Transverse colon (tissue), 4 donors: Measurements from ENCODE around the gene TLR6. TPM values are rescaled to one million over a fixed set of nuclear protein-coding genes. Genes with fewer than 3 reads are reported as not detected.

Source experiments
- DNase-seq: peaks from one replicate; pipeline ENCODE4 v3.0.0-alpha.2; 2019
- H3K27ac ChIP-seq, 4 donors: fragments of 200-600 bp; sonication (generic); 2 replicates each; pipeline ENCODE4 v1.5.1; 2016 to 2018; ENCODE audit warnings: inconsistent platforms in 4 of 4
- H3K27me3 ChIP-seq: fragments of 200-600 bp; sonication (generic); 2 replicates; pipeline ENCODE4 v1.5.1; 2017; ENCODE audit warnings: inconsistent platforms
- H3K36me3 ChIP-seq, 4 donors: fragments of 200-600 bp; sonication (generic); 2 replicates each; pipeline ENCODE4 v1.5.1; 2017 to 2019; ENCODE audit warnings: inconsistent platforms in 4 of 4
- H3K4me1 ChIP-seq, 4 donors: fragments of 200-600 bp; sonication (generic); 2 replicates each; pipeline ENCODE4 v1.5.1; 2017 to 2020; ENCODE audit warnings: inconsistent platforms in 4 of 4
- H3K4me3 ChIP-seq, 4 donors: fragments of 200-600 bp; sonication (generic); 1 replicate in 1 of 4; 2 replicates in 3 of 4; pipeline versions ENCODE4 v1.5.1 to v1.6.1; 2017 to 2019; ENCODE audit warnings: inconsistent platforms in 4 of 4
- H3K9me3 ChIP-seq, 2 donors: fragments of 200-600 bp; sonication (generic); 2 replicates each; pipeline ENCODE4 v1.5.1; 2017 to 2019; ENCODE audit warnings: inconsistent platforms in 2 of 2
- EP300 ChIP-seq: sonication (generic); formaldehyde crosslinking; IDR thresholded peaks from one replicate; pipeline ENCODE4 v1.6.1; 2017; ENCODE audit warnings: antibody characterized with exemption, low read depth
- POLR2A ChIP-seq: fragments of 450-650 bp; IDR thresholded peaks from one replicate; pipeline ENCODE4 v1.6.1; 2016; ENCODE audit warnings: antibody characterized with exemption, mild to moderate bottlenecking, moderate library complexity
- POLR2AphosphoS5 ChIP-seq, 3 donors: sonication (generic); formaldehyde crosslinking; IDR thresholded peaks; one replicate each; pipeline ENCODE4 v1.6.1; 2016; ENCODE audit warnings: antibody characterized with exemption in 3 of 3
- WGBS, 2 donors: methylation state at CpG; one replicate each; pipeline ENCODE4 v1.1.5; 2018; ENCODE audit warnings: low coverage in 1 of 2; 5-methylcytosine and 5-hydroxymethylcytosine counted together
- in situ Hi-C, 4 donors: fragments of 200-750 bp; cut with MboI; loops; one replicate each; pipeline versions ENCODE4 v1.15.0 to v1.15.1; 2017; ENCODE audit warnings: low sequenced_read_pairs in 3 of 4, low pct_ligation_motif_present in 1 of 4, low pct_unique_long_range_greater_than_20kb in 1 of 4
- intact Hi-C: fragments of 100-400 bp; cut with DNase I; formaldehyde crosslinking; loops from one replicate; pipeline ENCODE4 v1.15.1; 2023; ENCODE audit warnings: low total_unique reads
- total RNA-seq, 4 donors: library from RNA; depleted of rRNA; stranded (reverse); fragments of >200 nt; gene quantifications; one replicate each; pipeline ENCODE4 v1.1.0, GENCODE V29; 2016
- TF ChIP-seq, protein P1 (sequence below), 5 experiments: fragments of 200-600 bp in 3 of 5; fragments of 450-650 bp in 2 of 5; sonication (generic) in 3 of 5; IDR thresholded peaks; 1 replicate in 2 of 5; 2 replicates in 3 of 5; pipeline ENCODE4 v1.5.1; 2016 to 2017; ENCODE audit warnings: antibody characterized with exemption in 5 of 5, inconsistent platforms in 3 of 5, mild to moderate bottlenecking in 2 of 5, moderate library complexity in 1 of 5

Gene TLR6
- total RNA-seq, 4 donors from 2014 or later, result 1.6 to 5.9 (median 3.3) TPM

DNA sequence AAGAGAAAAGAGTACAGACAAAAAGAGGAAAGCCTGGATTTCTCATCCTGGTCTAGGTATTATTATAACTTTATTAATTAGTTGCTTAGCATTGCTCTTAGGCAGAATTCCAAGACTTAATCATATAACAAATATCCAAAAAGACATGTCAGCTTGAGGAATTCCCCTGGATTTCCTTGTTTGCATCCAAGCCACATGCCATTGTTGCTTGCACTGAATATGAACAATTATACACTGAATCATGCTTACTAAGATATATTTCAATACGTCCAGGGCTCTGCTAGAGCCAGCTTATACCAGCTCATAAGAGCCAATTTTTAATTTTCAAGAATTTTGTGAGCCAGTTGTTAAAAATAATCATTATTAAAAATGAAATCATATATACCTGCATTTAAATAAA, 68.3 kb downstream of the TLR6 start:
- Histone ChIP-seq H3K36me3 (no peaks in the 10 kb centered on the region), H3K4me1 (no peaks in the 10 kb centered on the region), H3K4me3 (no peak overlapping the region), H3K27me3 (no peaks in the 10 kb centered on the region), H3K9me3 (no peaks in the 10 kb centered on the region), H3K27ac (no peak overlapping the region)
- intact Hi-C loops, result no loop called here
- no peak for TF ChIP-seq POLR2AphosphoS5 (IDR thresholded peaks at IDR 0.05)
- no peak for TF ChIP-seq POLR2A
- TF ChIP-seq EP300, result no peak
- TF ChIP-seq, protein P1, sequence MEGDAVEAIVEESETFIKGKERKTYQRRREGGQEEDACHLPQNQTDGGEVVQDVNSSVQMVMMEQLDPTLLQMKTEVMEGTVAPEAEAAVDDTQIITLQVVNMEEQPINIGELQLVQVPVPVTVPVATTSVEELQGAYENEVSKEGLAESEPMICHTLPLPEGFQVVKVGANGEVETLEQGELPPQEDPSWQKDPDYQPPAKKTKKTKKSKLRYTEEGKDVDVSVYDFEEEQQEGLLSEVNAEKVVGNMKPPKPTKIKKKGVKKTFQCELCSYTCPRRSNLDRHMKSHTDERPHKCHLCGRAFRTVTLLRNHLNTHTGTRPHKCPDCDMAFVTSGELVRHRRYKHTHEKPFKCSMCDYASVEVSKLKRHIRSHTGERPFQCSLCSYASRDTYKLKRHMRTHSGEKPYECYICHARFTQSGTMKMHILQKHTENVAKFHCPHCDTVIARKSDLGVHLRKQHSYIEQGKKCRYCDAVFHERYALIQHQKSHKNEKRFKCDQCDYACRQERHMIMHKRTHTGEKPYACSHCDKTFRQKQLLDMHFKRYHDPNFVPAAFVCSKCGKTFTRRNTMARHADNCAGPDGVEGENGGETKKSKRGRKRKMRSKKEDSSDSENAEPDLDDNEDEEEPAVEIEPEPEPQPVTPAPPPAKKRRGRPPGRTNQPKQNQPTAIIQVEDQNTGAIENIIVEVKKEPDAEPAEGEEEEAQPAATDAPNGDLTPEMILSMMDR (IDR thresholded peaks at IDR 0.05), result no peak
- WGBS, 2 donors, result 64 to 88% methylated on average over 1 of the region's 1 CpG
- DNase-seq, result no peak
- in situ Hi-C loops, result loop anchor here in 1 of 4 donors (25.0 kb wide), 1 partner anchor 349 kb away; no protein-coding TSS in a partner anchor

DNA sequence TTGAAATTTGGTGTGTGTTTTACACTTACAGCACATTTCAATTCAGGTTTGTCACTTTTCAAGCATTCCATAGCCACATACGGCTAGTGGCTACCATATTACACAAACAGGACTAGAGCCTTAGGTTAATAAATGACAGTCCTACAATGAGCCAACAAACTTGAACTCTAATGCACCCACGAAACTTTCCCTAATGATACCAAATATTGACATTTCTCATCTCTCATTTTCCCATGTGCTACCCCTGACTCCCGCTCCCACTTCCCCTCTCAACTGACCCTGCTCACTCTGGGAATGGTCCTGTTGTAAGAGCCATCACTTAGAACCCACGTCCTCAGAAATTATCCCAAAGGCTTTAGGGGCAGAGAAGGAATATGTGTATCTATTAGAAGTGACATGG, 68.9 kb downstream of the TLR6 start:
- Histone ChIP-seq H3K27me3 (no peaks in the 10 kb centered on the region), H3K36me3 (no peaks in the 10 kb centered on the region), H3K9me3 (no peaks in the 10 kb centered on the region), H3K4me1 (peaks cover 0 to under 1% (median 0%) of the 10 kb centered on the region in 4 donors), H3K4me3 (no peak overlapping the region), H3K27ac (no peak overlapping the region)
- WGBS, 2 donors, result 63 to 81% methylated on average over 3 to 4 of the region's 4 CpGs
- intact Hi-C loops, result no loop called here
- in situ Hi-C loops, result loop anchor here in 1 of 4 donors (25.0 kb wide), 1 partner anchor 350 kb away; no protein-coding TSS in a partner anchor
- no peak for TF ChIP-seq POLR2A
- DNase-seq, result no peak

DNA sequence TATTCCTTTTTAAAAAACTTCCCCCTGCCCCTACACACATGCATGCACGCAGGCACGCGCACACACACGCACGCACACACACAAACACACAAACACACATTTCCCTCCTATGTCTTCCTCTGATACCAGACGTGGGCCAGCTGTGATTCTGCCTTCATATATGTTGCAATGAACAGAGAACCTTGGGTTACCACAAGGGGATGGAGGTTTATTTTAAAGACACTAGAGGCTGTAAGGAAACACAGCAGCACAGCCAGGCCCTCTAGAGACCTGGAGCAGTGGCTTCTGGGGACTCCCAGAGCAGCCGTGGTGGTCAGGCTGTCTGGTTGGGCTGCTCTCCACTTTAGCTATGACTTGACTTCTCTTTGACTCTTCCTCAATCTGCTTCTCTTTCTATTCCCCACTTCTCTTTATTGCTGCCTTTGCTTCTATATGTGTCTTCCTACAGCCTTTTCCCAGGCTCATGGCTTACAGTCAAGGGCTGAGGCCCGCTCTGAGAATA, 70.7 kb downstream of the TLR6 start:
- TF ChIP-seq POLR2A (no peak), EP300 (no peak), POLR2AphosphoS5 (IDR thresholded peaks at IDR 0.05) (no peak)
- TF ChIP-seq, protein P1 (IDR thresholded peaks at IDR 0.05), result no peak
- Histone ChIP-seq H3K9me3 (no peaks in the 10 kb centered on the region), H3K4me3 (no peak overlapping the region), H3K36me3 (no peaks in the 10 kb centered on the region), H3K27me3 (no peaks in the 10 kb centered on the region), H3K27ac (no peak overlapping the region), H3K4me1 (peaks cover 0 to 3% (median 0%) of the 10 kb centered on the region in 4 donors)
- in situ Hi-C loops (loop anchor here in 1 of 4 donors (25.0 kb wide), 1 partner anchor 351 kb away; no protein-coding TSS in a partner anchor), intact Hi-C loops (no loop called here)
- WGBS, 2 donors, result 77 to 89% methylated on average over 8 of the region's 8 CpGs
- no peak for DNase-seq

DNA sequence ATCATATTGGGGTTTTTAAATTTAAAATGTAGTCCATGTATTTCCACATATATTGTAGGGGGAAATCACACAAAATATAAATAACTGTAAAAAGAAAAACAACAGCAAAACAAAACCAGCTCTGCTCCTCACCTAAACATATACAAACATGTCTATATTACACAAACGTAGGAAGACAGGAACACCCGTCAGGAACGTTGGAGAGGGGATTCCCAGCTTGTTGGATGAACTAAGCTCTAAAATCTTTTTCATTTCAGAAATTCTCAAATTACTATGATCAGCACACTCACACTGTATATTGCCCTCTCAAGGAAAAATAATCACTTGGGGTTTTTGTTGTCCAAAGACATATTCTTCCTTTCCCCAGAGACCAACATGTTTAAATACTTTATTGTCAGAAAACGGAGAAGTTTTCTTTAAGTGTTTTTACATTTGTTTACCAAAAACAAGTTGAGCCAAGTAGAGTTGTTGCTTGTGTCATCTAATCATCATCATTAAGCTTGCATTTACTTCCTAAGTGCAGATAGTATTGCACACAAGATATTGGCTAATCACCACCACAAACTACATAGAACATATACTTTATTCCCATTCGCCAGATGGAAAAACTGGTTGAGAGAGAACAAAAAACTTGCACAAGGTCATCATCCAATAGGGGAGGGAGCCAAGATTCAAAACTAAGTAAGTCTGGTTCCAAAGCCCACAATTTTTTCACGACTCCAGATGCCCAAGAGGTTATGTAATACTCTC, 71.4 kb downstream of the TLR6 start:
- H3K9me3 ChIP-seq, result no peaks in the 10 kb centered on the region
- no peak overlapping the region for H3K27ac ChIP-seq
- H3K4me3 ChIP-seq, result no peak overlapping the region
- no peak for TF ChIP-seq POLR2AphosphoS5 (IDR thresholded peaks at IDR 0.05)
- TF ChIP-seq, protein P1 (IDR thresholded peaks at IDR 0.05), result no peak
- no peak for TF ChIP-seq POLR2A
- TF ChIP-seq EP300, result no peak
- peaks cover 0 to 3% (median 0%) of the 10 kb centered on the region in 4 donors for H3K4me1 ChIP-seq
- no peaks in the 10 kb centered on the region for H3K27me3 ChIP-seq
- WGBS, 2 donors, result 59 to 61% methylated on average over 6 of the region's 6 CpGs
- no peak for DNase-seq
- in situ Hi-C loops (loop anchor here in 1 of 4 donors (25.0 kb wide), 1 partner anchor 352 kb away; no protein-coding TSS in a partner anchor), intact Hi-C loops (no loop called here)
- no peaks in the 10 kb centered on the region for H3K36me3 ChIP-seq
